ENCODE results near the gene CKAP5. TPM values are rescaled to one million over a fixed set of nuclear protein-coding genes. Genes with fewer than 3 reads are reported as not detected.

CKAP5 gene
- total and polyA plus RNA-seq, 2 experiments from 2014 or later, result 67.9 to 120 TPM

DNA sequence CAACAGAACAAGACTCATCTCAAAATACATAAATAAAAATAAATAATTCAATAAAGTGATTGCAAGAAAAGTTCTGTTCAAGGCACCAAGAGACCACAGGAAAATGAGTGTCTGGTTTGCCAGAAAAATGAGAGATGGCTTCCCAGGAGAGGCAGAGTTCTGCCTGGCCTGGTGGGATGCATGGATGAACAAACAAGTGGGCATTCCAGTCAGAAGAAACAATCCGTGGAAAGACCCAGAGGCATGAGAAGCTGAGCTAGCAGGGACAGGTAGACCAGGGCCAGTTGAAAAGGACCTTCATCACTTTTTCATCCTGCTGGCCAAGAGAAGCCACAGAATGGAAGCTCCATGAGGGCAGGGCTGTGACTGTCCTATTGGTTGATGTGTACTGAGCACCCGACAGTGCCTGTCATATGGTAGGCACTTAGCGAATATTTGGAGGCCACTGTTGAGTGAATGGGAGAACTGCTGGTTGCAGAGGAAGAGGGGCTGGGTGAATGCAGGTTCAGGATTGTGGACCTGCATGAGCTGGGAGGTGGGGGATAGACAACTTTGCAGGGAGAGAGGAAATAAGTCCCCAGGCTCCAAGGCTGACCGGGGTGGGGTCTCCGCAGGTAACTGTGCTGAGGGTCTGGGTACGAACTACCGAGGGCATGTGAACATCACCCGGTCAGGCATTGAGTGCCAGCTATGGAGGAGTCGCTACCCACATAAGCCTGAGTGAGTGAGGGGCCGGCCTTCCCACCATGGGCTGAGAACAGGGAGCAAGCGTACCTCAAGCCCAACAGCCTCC lies 123.3 kb downstream of the CKAP5 start:
- Histone ChIP-seq H3K9me2 (ENCODE audit: insufficient read depth) (no peaks in the 10 kb centered on the region), H3K79me2 (replicated peaks; ENCODE audit: insufficient read depth) (no peaks in the 10 kb centered on the region), H3K4me1 (ENCODE audit: insufficient read depth) (no peaks in the 10 kb centered on the region), H3K36me3 (ENCODE audit: insufficient read depth) (no peaks in the 10 kb centered on the region), H3K27ac (ENCODE audit: low read depth) (no peak overlapping the region), H3F3A (replicated peaks; ENCODE audit: low read depth) (no peaks in the 10 kb centered on the region), H3K4me2 (no peak overlapping the region), H3K4me3 (no peak overlapping the region), H4K20me1 (replicated peaks; ENCODE audit: insufficient read depth) (no peaks in the 10 kb centered on the region), H2AFZ (no peak overlapping the region), H3K27me3 (ENCODE audit: insufficient read depth) (no peaks in the 10 kb centered on the region)
- Mint-ChIP-seq H3K4me1 (peaks cover 10% of the 10 kb centered on the region), H3K27ac (no peak overlapping the region), H3K4me3 (no peak overlapping the region), H3K27me3 (ENCODE audit: insufficient read depth, low read depth, poor library complexity) (peaks cover 12% of the 10 kb centered on the region), H3K9me3 (no peaks in the 10 kb centered on the region; the same call in 2 of the 3 replicates), H3K36me3 (ENCODE audit: low read depth) (no peaks in the 10 kb centered on the region)
- no peak for DNase-seq (ENCODE audit: low spot score)
- ATAC-seq, result no peak
- TF ChIP-seq NANOG (IDR thresholded peaks at IDR 0.05; ENCODE audit: borderline replicate concordance) (no peak), ZNF331 (CRISPR knock-in tag; IDR thresholded peaks at IDR 0.05; ENCODE audit: low read depth) (no peak), ZNF462 (CRISPR knock-in tag; IDR thresholded peaks at IDR 0.05) (no peak), EZH2phosphoT487 (IDR thresholded peaks at IDR 0.05; ENCODE audit: unreplicated experiment) (no peak), CTCF (conservative IDR thresholded peaks at IDR 0.05; ENCODE audit: low read depth in 2 of 2) (no peak), JUNB (IDR thresholded peaks at IDR 0.05; ENCODE audit: unreplicated experiment) (no peak), STAT1 (IDR thresholded peaks at IDR 0.05; ENCODE audit: unreplicated experiment) (no peak), CREB1 (CRISPR knock-in tag; IDR thresholded peaks at IDR 0.05; ENCODE audit: low read depth) (no peak), EZH2 (IDR thresholded peaks at IDR 0.05; ENCODE audit: low read depth, unreplicated experiment) (no peak)
- TF ChIP-seq, protein P1, sequence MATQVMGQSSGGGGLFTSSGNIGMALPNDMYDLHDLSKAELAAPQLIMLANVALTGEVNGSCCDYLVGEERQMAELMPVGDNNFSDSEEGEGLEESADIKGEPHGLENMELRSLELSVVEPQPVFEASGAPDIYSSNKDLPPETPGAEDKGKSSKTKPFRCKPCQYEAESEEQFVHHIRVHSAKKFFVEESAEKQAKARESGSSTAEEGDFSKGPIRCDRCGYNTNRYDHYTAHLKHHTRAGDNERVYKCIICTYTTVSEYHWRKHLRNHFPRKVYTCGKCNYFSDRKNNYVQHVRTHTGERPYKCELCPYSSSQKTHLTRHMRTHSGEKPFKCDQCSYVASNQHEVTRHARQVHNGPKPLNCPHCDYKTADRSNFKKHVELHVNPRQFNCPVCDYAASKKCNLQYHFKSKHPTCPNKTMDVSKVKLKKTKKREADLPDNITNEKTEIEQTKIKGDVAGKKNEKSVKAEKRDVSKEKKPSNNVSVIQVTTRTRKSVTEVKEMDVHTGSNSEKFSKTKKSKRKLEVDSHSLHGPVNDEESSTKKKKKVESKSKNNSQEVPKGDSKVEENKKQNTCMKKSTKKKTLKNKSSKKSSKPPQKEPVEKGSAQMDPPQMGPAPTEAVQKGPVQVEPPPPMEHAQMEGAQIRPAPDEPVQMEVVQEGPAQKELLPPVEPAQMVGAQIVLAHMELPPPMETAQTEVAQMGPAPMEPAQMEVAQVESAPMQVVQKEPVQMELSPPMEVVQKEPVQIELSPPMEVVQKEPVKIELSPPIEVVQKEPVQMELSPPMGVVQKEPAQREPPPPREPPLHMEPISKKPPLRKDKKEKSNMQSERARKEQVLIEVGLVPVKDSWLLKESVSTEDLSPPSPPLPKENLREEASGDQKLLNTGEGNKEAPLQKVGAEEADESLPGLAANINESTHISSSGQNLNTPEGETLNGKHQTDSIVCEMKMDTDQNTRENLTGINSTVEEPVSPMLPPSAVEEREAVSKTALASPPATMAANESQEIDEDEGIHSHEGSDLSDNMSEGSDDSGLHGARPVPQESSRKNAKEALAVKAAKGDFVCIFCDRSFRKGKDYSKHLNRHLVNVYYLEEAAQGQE (IDR thresholded peaks at IDR 0.05; ENCODE audit: unreplicated experiment), result no peak

Measured in GM23338 (cell line).